MM.1S (cell line): ENCODE measurements around the gene MUC4.
"Not testable (repeated sequence)": the region's sequence is repeated elsewhere in the genome, so short reads cannot be mapped to it uniquely, and the experiment has no call there.

ENCODE experiments used
- CTCF ChIP-seq: fragments of 300-600 bp; sonication (generic); IDR thresholded peaks from 2 replicates; pipeline ENCODE4 v1.5.1; 2016; ENCODE audit warnings: antibody characterized with exemption, low read length, mixed read lengths
- EZH2phosphoT487 ChIP-seq: fragments of 300-600 bp; sonication (generic); IDR thresholded peaks from 2 replicates; pipeline ENCODE4 v1.6.1; 2018; ENCODE audit warnings: antibody characterized with exemption, low read length

- not testable (repeated sequence) for TF ChIP-seq CTCF, EZH2phosphoT487
Measured at GRCh38 chr3:195784031-195784430, 27.7 kb downstream of the MUC4 start.
